Activated T-helper 17 cell treated with anti-CD3 and anti-CD28 coated beads, Interleukin-2, amount 50 U/mL, for 72 hours (primary cell): ENCODE results near the gene GAB3. TPM values are rescaled to one million over a fixed set of nuclear protein-coding genes. Genes with fewer than 3 reads are reported as not detected.
A peak's percentile ranks its signal among the peaks of the same experiment; 100 is the strongest.

ENCODE experiments used
- ATAC-seq: fragments of 150-1000 bp; cut with Tn5 transposase; replicated peaks from 2 replicates; pipeline ENCODE4 v1.10.0; 2021; ENCODE audit warnings: mild to moderate bottlenecking, moderate library complexity
- H3K27ac Mint-ChIP-seq: one replicate; pipeline ENCODE4 v1.8.0; 2022; ENCODE audit warnings: mixed read lengths
- H3K27me3 Mint-ChIP-seq: one replicate; pipeline ENCODE4 v1.8.0; 2022; ENCODE audit warnings: mixed read lengths
- H3K36me3 Mint-ChIP-seq: one replicate; pipeline ENCODE4 v1.8.0; 2022; ENCODE audit warnings: low read depth, mild to moderate bottlenecking, mixed read lengths
- H3K4me1 Mint-ChIP-seq: one replicate; pipeline ENCODE4 v1.8.0; 2022; ENCODE audit warnings: mixed read lengths
- H3K4me3 Mint-ChIP-seq: one replicate; pipeline ENCODE4 v1.8.0; 2022; ENCODE audit warnings: mild to moderate bottlenecking, mixed read lengths
- H3K9me3 Mint-ChIP-seq: one replicate; pipeline ENCODE4 v1.8.0; 2022; ENCODE audit warnings: mixed read lengths
- total RNA-seq, 2 donors: library from RNA; stranded (reverse); gene quantifications; one replicate each; pipeline ENCODE4 v1.2.3, GENCODE V29; 2022

GAB3 gene
- total RNA-seq, 2 donors from 2014 or later: 12.1 to 13.5 TPM

GRCh38 chrX:154735695-154736393 lies 15.0 kb downstream of the GAB3 start:
- Mint-ChIP-seq H3K27me3 (no peaks in the 10 kb centered on the region), H3K4me1 (peaks cover 56% of the 10 kb centered on the region), H3K27ac (peak overlapping the region; percentile 69), H3K36me3 (peaks cover 12% of the 10 kb centered on the region), H3K4me3 (peak overlapping the region; percentile 70), H3K9me3 (no peaks in the 10 kb centered on the region)
- ATAC-seq: no peak

GRCh38 chrX:154734061-154734781 lies 16.7 kb downstream of the GAB3 start:
- Mint-ChIP-seq H3K9me3 (no peaks in the 10 kb centered on the region), H3K4me3 (peak overlapping the region; percentile 70), H3K36me3 (peaks cover 12% of the 10 kb centered on the region), H3K27me3 (no peaks in the 10 kb centered on the region), H3K4me1 (peaks cover 65% of the 10 kb centered on the region), H3K27ac (peak overlapping the region; percentile 69)
- ATAC-seq: peak; percentile 38

- Mint-ChIP-seq H3K9me3 (no peaks in the 10 kb centered on the region), H3K4me3 (peak overlapping the region; percentile 70)
Observed at GRCh38 chrX:154733066-154733425, 17.8 kb downstream of the GAB3 start.

GRCh38 chrX:154732421-154733065 lies 18.3 kb downstream of the GAB3 start:
- Mint-ChIP-seq H3K4me1 (peaks cover 64% of the 10 kb centered on the region), H3K27ac (peak overlapping the region; percentile 69), H3K9me3 (no peaks in the 10 kb centered on the region), H3K27me3 (no peaks in the 10 kb centered on the region), H3K4me3 (peak overlapping the region; percentile 70), H3K36me3 (peaks cover 10% of the 10 kb centered on the region)
- ATAC-seq: peak; percentile 49

More at GRCh38 chrX:154733066-154733425, 17.8 kb downstream of the GAB3 start:
- peak; percentile 63 for ATAC-seq
- H3K36me3 Mint-ChIP-seq: peaks cover 12% of the 10 kb centered on the region
- peak overlapping the region; percentile 69 for H3K27ac Mint-ChIP-seq
- peaks cover 64% of the 10 kb centered on the region for H3K4me1 Mint-ChIP-seq
- no peaks in the 10 kb centered on the region for H3K27me3 Mint-ChIP-seq

- peak overlapping the region; percentile 69 for H3K27ac Mint-ChIP-seq
- peaks cover 4% of the 10 kb centered on the region for H3K36me3 Mint-ChIP-seq
- no peaks in the 10 kb centered on the region for H3K27me3 Mint-ChIP-seq
- peak; percentile 70 for ATAC-seq
- H3K4me3 Mint-ChIP-seq: peak overlapping the region; percentile 70
- H3K4me1 Mint-ChIP-seq: peaks cover 61% of the 10 kb centered on the region
- no peaks in the 10 kb centered on the region for H3K9me3 Mint-ChIP-seq
Observed at GRCh38 chrX:154731881-154732280, 19.0 kb downstream of the GAB3 start.

- no peak for ATAC-seq
- peaks cover 62% of the 10 kb centered on the region for H3K4me1 Mint-ChIP-seq
- H3K9me3 Mint-ChIP-seq: no peaks in the 10 kb centered on the region
- peak overlapping the region; percentile 70 for H3K4me3 Mint-ChIP-seq
- H3K27ac Mint-ChIP-seq: peak overlapping the region; percentile 69
- H3K27me3 Mint-ChIP-seq: no peaks in the 10 kb centered on the region
- H3K36me3 Mint-ChIP-seq: no peaks in the 10 kb centered on the region
Observed at GRCh38 chrX:154731184-154731583, 19.7 kb downstream of the GAB3 start.

GRCh38 chrX:154730253-154730891 lies 20.5 kb downstream of the GAB3 start:
- no peaks in the 10 kb centered on the region for H3K9me3 Mint-ChIP-seq
- no peaks in the 10 kb centered on the region for H3K27me3 Mint-ChIP-seq
- H3K36me3 Mint-ChIP-seq: no peaks in the 10 kb centered on the region
- peaks cover 63% of the 10 kb centered on the region for H3K4me1 Mint-ChIP-seq
- peak overlapping the region; percentile 69 for H3K27ac Mint-ChIP-seq
- peak overlapping the region; percentile 70 for H3K4me3 Mint-ChIP-seq
- ATAC-seq: no peak

- H3K4me1 Mint-ChIP-seq: peaks cover 66% of the 10 kb centered on the region
- no peaks in the 10 kb centered on the region for H3K27me3 Mint-ChIP-seq
- peak overlapping the region; percentile 56 for H3K27ac Mint-ChIP-seq
- no peaks in the 10 kb centered on the region for H3K36me3 Mint-ChIP-seq
- no peak overlapping the region for H3K4me3 Mint-ChIP-seq
- ATAC-seq: no peak
- H3K9me3 Mint-ChIP-seq: no peaks in the 10 kb centered on the region
Observed at GRCh38 chrX:154729439-154729838, 21.4 kb downstream of the GAB3 start.

GRCh38 chrX:154728431-154729190 lies 22.3 kb downstream of the GAB3 start:
- no peaks in the 10 kb centered on the region for H3K36me3 Mint-ChIP-seq
- peak overlapping the region; percentile 56 for H3K27ac Mint-ChIP-seq
- H3K27me3 Mint-ChIP-seq: no peaks in the 10 kb centered on the region
- ATAC-seq: peak; percentile 17
- H3K9me3 Mint-ChIP-seq: no peaks in the 10 kb centered on the region
- peak overlapping the region; percentile 15 for H3K4me3 Mint-ChIP-seq
- H3K4me1 Mint-ChIP-seq: peaks cover 64% of the 10 kb centered on the region

GRCh38 chrX:154727871-154728270 lies 23.0 kb downstream of the GAB3 start:
- no peaks in the 10 kb centered on the region for H3K27me3 Mint-ChIP-seq

GRCh38 chrX:154727418-154727817 lies 23.5 kb downstream of the GAB3 start:
- peaks cover 63% of the 10 kb centered on the region for H3K4me1 Mint-ChIP-seq
- H3K36me3 Mint-ChIP-seq: no peaks in the 10 kb centered on the region
- H3K4me3 Mint-ChIP-seq: peak overlapping the region; percentile 70
- no peak for ATAC-seq
- no peaks in the 10 kb centered on the region for H3K27me3 Mint-ChIP-seq
- no peaks in the 10 kb centered on the region for H3K9me3 Mint-ChIP-seq
- no peak overlapping the region for H3K27ac Mint-ChIP-seq

More at GRCh38 chrX:154727871-154728270, 23.0 kb downstream of the GAB3 start:
- H3K36me3 Mint-ChIP-seq: no peaks in the 10 kb centered on the region
- H3K9me3 Mint-ChIP-seq: no peaks in the 10 kb centered on the region
- peak overlapping the region; percentile 56 for H3K27ac Mint-ChIP-seq
- H3K4me3 Mint-ChIP-seq: no peak overlapping the region
- H3K4me1 Mint-ChIP-seq: peaks cover 66% of the 10 kb centered on the region
- no peak for ATAC-seq

GRCh38 chrX:154724993-154725756 lies 25.7 kb downstream of the GAB3 start:
- Mint-ChIP-seq H3K27ac (peak overlapping the region; percentile 79), H3K9me3 (no peaks in the 10 kb centered on the region), H3K36me3 (no peaks in the 10 kb centered on the region), H3K27me3 (no peaks in the 10 kb centered on the region), H3K4me1 (peaks cover 55% of the 10 kb centered on the region), H3K4me3 (peak overlapping the region; percentile 70)
- ATAC-seq: peak; percentile 64

GRCh38 chrX:154721155-154721554 lies 29.7 kb downstream of the GAB3 start:
- Mint-ChIP-seq H3K4me1 (peaks cover 55% of the 10 kb centered on the region), H3K4me3 (peak overlapping the region; percentile 33), H3K36me3 (no peaks in the 10 kb centered on the region), H3K9me3 (no peaks in the 10 kb centered on the region), H3K27me3 (no peaks in the 10 kb centered on the region), H3K27ac (peak overlapping the region; percentile 28)
- ATAC-seq: no peak
